PC-3 (cell line): Measurements from ENCODE around the gene MSMO1. TPM values are rescaled to one million over a fixed set of nuclear protein-coding genes. Genes with fewer than 3 reads are reported as not detected.

Source experiments
- ATAC-seq: fragments of 200-7000 bp; cut with Tn5 transposase; 2 replicates; pipeline ENCODE4 v1.9.1; 2020; ENCODE audit warnings: mild to moderate bottlenecking, moderate library complexity
- BruUV-seq: library from RNA; stranded (reverse); fragments of 400-500 nt; replicated peaks from 2 replicates; lab custom pipeline; 2021; lab: Mats Ljungman, UMichigan
- CTCF ChIA-PET: fragments of 300-600 bp; sonication (Branson Sonifier 250); formaldehyde crosslinking; loops from one replicate; lab custom pipeline; 2022; ENCODE audit warnings: antibody characterized with exemption; lab: Charles Lee
- POLR2A ChIA-PET: fragments of 300-600 bp; sonication (Branson Sonifier 250); formaldehyde crosslinking; loops from one replicate; lab custom pipeline; 2022; ENCODE audit warnings: antibody characterized with exemption; ENCODE audit not compliant: unreplicated experiment; lab: Charles Lee
- DNase-seq: peaks from one replicate; pipeline ENCODE4 v3.0.0-alpha.2; 2015
- H2AFZ ChIP-seq: fragments of 300-600 bp; sonication (generic); 2 replicates; pipeline ENCODE4 v1.6.0; 2016; ENCODE audit warnings: antibody characterized with exemption, low read length
- H3F3A ChIP-seq: fragments of 300-600 bp; sonication (generic); one replicate; pipeline ENCODE4 v1.6.0; 2017; ENCODE audit warnings: antibody characterized with exemption, low read length, control low read depth, mild to moderate bottlenecking; ENCODE audit not compliant: unreplicated experiment
- H3K27ac ChIP-seq: fragments of 300-600 bp; sonication (generic); 2 replicates; pipeline ENCODE4 v1.5.1; 2016; ENCODE audit warnings: mild to moderate bottlenecking, low read length
- H3K27me3 ChIP-seq: fragments of 300-600 bp; sonication (generic); 2 replicates; pipeline ENCODE4 v1.6.1; 2016; ENCODE audit warnings: low read length, mixed read lengths
- H3K36me3 ChIP-seq: fragments of 300-600 bp; sonication (generic); 2 replicates; pipeline ENCODE4 v1.6.1; 2016; ENCODE audit warnings: low read depth, mixed run types, low read length, mixed read lengths
- H3K4me1 ChIP-seq: fragments of 300-600 bp; sonication (generic); 2 replicates; pipeline ENCODE4 v1.5.1; 2016; ENCODE audit warnings: low read length; ENCODE audit not compliant: insufficient read depth
- H3K4me2 ChIP-seq: fragments of 300-600 bp; sonication (generic); 2 replicates; pipeline ENCODE4 v1.6.0; 2016; ENCODE audit warnings: low read length
- H3K4me3 ChIP-seq: fragments of 300-600 bp; sonication (generic); 2 replicates; pipeline ENCODE4 v1.5.1; 2016; ENCODE audit warnings: mild to moderate bottlenecking, low read length, mixed read lengths
- H3K79me2 ChIP-seq: fragments of 300-600 bp; sonication (generic); 2 replicates; pipeline ENCODE4 v1.6.1; 2017; ENCODE audit warnings: low read length, mixed read lengths
- H3K9ac ChIP-seq: fragments of 300-600 bp; sonication (generic); 2 replicates; pipeline ENCODE4 v1.6.0; 2016; ENCODE audit warnings: mild to moderate bottlenecking, low read length
- H3K9me2 ChIP-seq: fragments of 300-600 bp; sonication (generic); replicated peaks from 2 replicates; pipeline ENCODE4 v1.6.1; 2016; ENCODE audit warnings: mixed run types, low read length, mixed read lengths
- H3K9me3 ChIP-seq: fragments of 300-600 bp; sonication (generic); 2 replicates; pipeline ENCODE4 v1.6.1; 2016; ENCODE audit warnings: low read length, mixed read lengths
- H4K20me1 ChIP-seq: fragments of 300-600 bp; sonication (generic); 2 replicates; pipeline ENCODE4 v1.6.1; 2016; ENCODE audit warnings: low read length, mixed read lengths
- CTCF ChIP-seq: fragments of 300-600 bp; sonication (generic); conservative IDR thresholded peaks from 2 replicates; pipeline ENCODE4 v1.5.1; 2017; ENCODE audit warnings: antibody characterized with exemption, low read depth, mild to moderate bottlenecking, low read length
- EZH2 ChIP-seq: fragments of 300-600 bp; sonication (generic); IDR thresholded peaks from one replicate; pipeline ENCODE4 v1.6.1; 2017; ENCODE audit warnings: antibody characterized with exemption, mild to moderate bottlenecking, low read length; ENCODE audit not compliant: unreplicated experiment
- EZH2phosphoT487 ChIP-seq: fragments of 300-600 bp; sonication (generic); IDR thresholded peaks from 2 replicates; pipeline ENCODE4 v1.6.1; 2018; ENCODE audit warnings: mild to moderate bottlenecking, antibody characterized with exemption, low read length, borderline replicate concordance
- intact Hi-C: fragments of 100-400 bp; cut with micrococcal nuclease; formaldehyde crosslinking; loops from 2 replicates; pipeline ENCODE4 v1.9.0; 2023
- total RNA-seq: library from RNA; depleted of rRNA; stranded (reverse); fragments of >200 nt; gene quantifications from 2 replicates; pipeline ENCODE4 v1.2.3, GENCODE V29; 2014

MSMO1 gene
- total RNA-seq, 1 experiment from 2014 or later: 37.6 TPM

- no peak overlapping the region for H3K27ac ChIP-seq
- no peaks in the 10 kb centered on the region for H3K79me2 ChIP-seq
- no peak for DNase-seq
- no peaks in the 10 kb centered on the region for H3K9me2 ChIP-seq
- no peaks in the 10 kb centered on the region for H3K27me3 ChIP-seq
- TF ChIP-seq CTCF: no peak
- no peak for TF ChIP-seq EZH2phosphoT487
- TF ChIP-seq EZH2: no peak
- H3K4me3 ChIP-seq: no peak overlapping the region
- CTCF ChIA-PET: no interaction called here
- H3K4me1 ChIP-seq: peaks cover 13% of the 10 kb centered on the region
- no peak overlapping the region for H3K9ac ChIP-seq
- H3F3A ChIP-seq: no peaks in the 10 kb centered on the region
- no TSS peak for BruUV-seq
- H3K36me3 ChIP-seq: no peaks in the 10 kb centered on the region; the same call in 1 of the 2 replicates
- H3K9me3 ChIP-seq: no peaks in the 10 kb centered on the region
- ATAC-seq: no peak
- intact Hi-C loops: no loop called here
- POLR2A ChIA-PET: no interaction called here
- H2AFZ ChIP-seq: no peak overlapping the region
- H3K4me2 ChIP-seq: no peak overlapping the region
- H4K20me1 ChIP-seq: no peaks in the 10 kb centered on the region
Measured at GRCh38 chr4:165293061-165293460, 34.4 kb upstream of the MSMO1 start.

- Histone ChIP-seq H3K79me2 (no peaks in the 10 kb centered on the region), H2AFZ (no peak overlapping the region), H3K9me3 (no peaks in the 10 kb centered on the region), H3K4me2 (no peak overlapping the region), H3K9ac (no peak overlapping the region), H3K9me2 (no peaks in the 10 kb centered on the region), H3K27me3 (no peaks in the 10 kb centered on the region), H3K4me1 (peaks cover 5% of the 10 kb centered on the region), H3K36me3 (no peaks in the 10 kb centered on the region; the same call in 1 of the 2 replicates), H4K20me1 (no peaks in the 10 kb centered on the region), H3K27ac (no peak overlapping the region), H3F3A (no peaks in the 10 kb centered on the region), H3K4me3 (no peak overlapping the region)
- ChIA-PET POLR2A (no interaction called here), CTCF (no interaction called here)
- intact Hi-C loops: no loop called here
- ATAC-seq: no peak
- TF ChIP-seq CTCF: no peak
- TF ChIP-seq EZH2: no peak
- TF ChIP-seq EZH2phosphoT487: no peak
- DNase-seq: no peak
- BruUV-seq: no TSS peak
Measured at GRCh38 chr4:165293927-165294649, 33.4 kb upstream of the MSMO1 start.

- Histone ChIP-seq H3F3A (no peaks in the 10 kb centered on the region), H3K9ac (no peak overlapping the region), H3K4me3 (no peak overlapping the region), H3K27ac (no peak overlapping the region), H3K36me3 (no peaks in the 10 kb centered on the region; the same call in 1 of the 2 replicates), H3K79me2 (no peaks in the 10 kb centered on the region), H2AFZ (no peak overlapping the region), H3K4me1 (no peaks in the 10 kb centered on the region), H3K9me2 (no peaks in the 10 kb centered on the region), H3K9me3 (no peaks in the 10 kb centered on the region), H3K4me2 (no peak overlapping the region), H4K20me1 (no peaks in the 10 kb centered on the region), H3K27me3 (no peaks in the 10 kb centered on the region)
- ChIA-PET POLR2A (no interaction called here), CTCF (no interaction called here)
- ATAC-seq (no peak), DNase-seq (no peak)
- BruUV-seq: no TSS peak
- intact Hi-C loops: no loop called here
- no peak for TF ChIP-seq EZH2
- no peak for TF ChIP-seq EZH2phosphoT487
- no peak for TF ChIP-seq CTCF
Measured at GRCh38 chr4:165294907-165295306, 32.6 kb upstream of the MSMO1 start.
